IMR-90 (cell line): Measurements from ENCODE around the gene NTM.

ENCODE experiments used
- CTCF ChIP-seq: conservative IDR thresholded peaks from 2 replicates; pipeline ENCODE4 v1.5.1; 2012; ENCODE audit warnings: mild to moderate bottlenecking, low read depth, low read length, improper control_type of control experiment
- MAFK ChIP-seq: IDR thresholded peaks from 2 replicates; pipeline ENCODE4 v1.6.1; 2012; ENCODE audit warnings: low read depth, low read length, improper control_type of control experiment
- POLR2A ChIP-seq: IDR thresholded peaks from 2 replicates; pipeline ENCODE4 v1.6.1; 2012; ENCODE audit warnings: mild to moderate bottlenecking, low read depth, low read length
- RAD21 ChIP-seq: IDR thresholded peaks from 2 replicates; pipeline ENCODE4 v1.6.1; 2012; ENCODE audit warnings: low read length, improper control_type of control experiment
- RCOR1 ChIP-seq: IDR thresholded peaks from 2 replicates; pipeline ENCODE4 v1.6.1; 2012; ENCODE audit warnings: mild to moderate bottlenecking, low read length, improper control_type of control experiment; ENCODE audit not compliant: insufficient replicate concordance
- SMC3 ChIP-seq: fragments of 150-350 bp; IDR thresholded peaks from 2 replicates; pipeline ENCODE4 v1.6.1; 2016; ENCODE audit warnings: low read depth, mild to moderate bottlenecking, antibody characterized with exemption, low read length, moderate library complexity

- no peak for TF ChIP-seq CTCF
- no peak; the same call in 1 of the 2 replicates for TF ChIP-seq POLR2A
- TF ChIP-seq SMC3: no peak
- TF ChIP-seq RCOR1: no peak
- 0 out of 2 replicates have a peak, but pooled peaks have one; percentile 2 for TF ChIP-seq RAD21
- no peak for TF ChIP-seq MAFK
Measured at GRCh38 chr11:131749101-131749500, 378.7 kb downstream of the NTM start.
